Measurements from ENCODE around the gene SRCAP.

- TF ChIP-seq CTCF (IDR thresholded peaks at IDR 0.05) (no peak), POLR2A (IDR thresholded peaks at IDR 0.05) (no peak)
Measured at GRCh38 chr16:30720086-30720485, 21.1 kb downstream of the SRCAP start.
